WTC11 (cell line): ENCODE data around the gene MAPKAPK3. TPM values are rescaled to one million over a fixed set of nuclear protein-coding genes. Genes with fewer than 3 reads are reported as not detected.
A peak's percentile ranks its signal among the peaks of the same experiment; 100 is the strongest.

Experiments used
- ATAC-seq: fragments of 200-7000 bp; cut with Tn5 transposase; 2 replicates; pipeline ENCODE4 v1.10.0; 2021; ENCODE audit warnings: mild to moderate bottlenecking, moderate library complexity
- CTCF ChIA-PET: fragments of 300-600 bp; sonication (Branson Sonifier 250); formaldehyde crosslinking; loops from one replicate; lab custom pipeline; 2021; ENCODE audit warnings: antibody characterized with exemption; lab: Charles Lee
- POLR2A ChIA-PET: fragments of 350-600 bp; sonication (Branson Sonifier 250); formaldehyde crosslinking; loops from one replicate; lab custom pipeline; 2021; ENCODE audit warnings: antibody characterized with exemption; lab: Charles Lee
- DNase-seq: peaks from one replicate; pipeline ENCODE4 v3.0.0; 2021; ENCODE audit warnings: low spot score
- H3K27ac Mint-ChIP-seq: 2 replicates; pipeline ENCODE4 v1.8.0; 2021; ENCODE audit warnings: mixed read lengths
- H3K27me3 Mint-ChIP-seq: 2 replicates; pipeline ENCODE4 v1.8.0; 2021; ENCODE audit warnings: low read depth, mild to moderate bottlenecking, moderate library complexity, mixed read lengths
- H3K36me3 Mint-ChIP-seq: 2 replicates; pipeline ENCODE4 v1.8.0; 2021; ENCODE audit warnings: mixed read lengths
- H3K4me1 Mint-ChIP-seq: 2 replicates; pipeline ENCODE4 v1.8.0; 2022; ENCODE audit warnings: mixed read lengths
- H3K4me3 Mint-ChIP-seq: 2 replicates; pipeline ENCODE4 v1.8.0; 2021; ENCODE audit warnings: mild to moderate bottlenecking, moderate library complexity, mixed read lengths
- H3K9me3 Mint-ChIP-seq: 2 replicates; pipeline ENCODE4 v1.8.0; 2021; ENCODE audit warnings: mixed read lengths
- ATF3 ChIP-seq: sonication (generic); formaldehyde crosslinking; conservative IDR thresholded peaks from 2 replicates; pipeline ENCODE4 v1.8.1; 2022; ENCODE audit warnings: mild to moderate bottlenecking, missing genetic modification reagents
- GABPB1 ChIP-seq: sonication (generic); formaldehyde crosslinking; IDR thresholded peaks from 2 replicates; pipeline ENCODE4 v1.8.1; 2023; ENCODE audit warnings: mild to moderate bottlenecking, missing genetic modification reagents
- IRF1 ChIP-seq: sonication (generic); formaldehyde crosslinking; IDR thresholded peaks from 2 replicates; pipeline ENCODE4 v1.8.0; 2023; ENCODE audit warnings: missing genetic modification reagents
- PRDM15 ChIP-seq: sonication (generic); formaldehyde crosslinking; IDR thresholded peaks from 2 replicates; pipeline ENCODE4 v1.8.0; 2022; ENCODE audit warnings: missing genetic modification reagents
- STAT6 ChIP-seq: sonication (generic); formaldehyde crosslinking; conservative IDR thresholded peaks from 2 replicates; pipeline ENCODE4 v1.8.1; 2023; ENCODE audit warnings: mild to moderate bottlenecking, low read depth, missing genetic modification reagents, moderate library complexity
- TP53 ChIP-seq: sonication (generic); formaldehyde crosslinking; IDR thresholded peaks from 2 replicates; pipeline ENCODE4 v1.8.1; 2023; ENCODE audit warnings: mild to moderate bottlenecking, missing genetic modification reagents
- USF1 ChIP-seq: sonication (generic); formaldehyde crosslinking; IDR thresholded peaks from 2 replicates; pipeline ENCODE4 v1.8.0; 2022; ENCODE audit warnings: mild to moderate bottlenecking, missing genetic modification reagents
- ZBTB43 ChIP-seq: sonication (generic); formaldehyde crosslinking; IDR thresholded peaks from 2 replicates; pipeline ENCODE4 v1.8.1; 2023; ENCODE audit warnings: mild to moderate bottlenecking, missing genetic modification reagents
- ZNF281 ChIP-seq: sonication (generic); formaldehyde crosslinking; IDR thresholded peaks from 2 replicates; pipeline ENCODE4 v1.8.0; 2023; ENCODE audit warnings: mild to moderate bottlenecking, missing genetic modification reagents
- total RNA-seq: library from RNA; stranded (reverse); gene quantifications from 3 replicates; pipeline ENCODE4 v1.2.3, GENCODE V29; 2021

The MAPKAPK3 gene
- total RNA-seq, 1 experiment from 2014 or later = 60.2 TPM

GRCh38 chr3:50600141-50600753, 16.7 kb upstream of the MAPKAPK3 start (continued):
- no peak for TF ChIP-seq ZNF281 (CRISPR knock-in tag)
- no peak for TF ChIP-seq IRF1 (CRISPR knock-in tag)
- no peak for TF ChIP-seq PRDM15
- no peak for TF ChIP-seq STAT6 (CRISPR knock-in tag)
- no peak for TF ChIP-seq ZBTB43 (CRISPR knock-in tag)
- TF ChIP-seq USF1 (CRISPR knock-in tag) = no peak
- no peak for TF ChIP-seq ATF3 (CRISPR knock-in tag)

- DNase-seq = no peak
- no peaks in the 10 kb centered on the region for H3K9me3 Mint-ChIP-seq
- H3K4me1 Mint-ChIP-seq = no peaks in the 10 kb centered on the region
- no peaks in the 10 kb centered on the region for H3K36me3 Mint-ChIP-seq
- H3K27me3 Mint-ChIP-seq = peaks cover 3% of the 10 kb centered on the region
- ATAC-seq = peak; percentile 33
- ChIA-PET POLR2A (no interaction called here), CTCF (interaction anchor here (2.4 to 3.2 kb wide), 2 partner anchors 11 to 32 kb away, joined by 5 to 24 read pairs; partner anchors contain the start of genes CISH and HEMK1)
- H3K27ac Mint-ChIP-seq = no peak overlapping the region; the same call in 1 of the 2 replicates
- no peak overlapping the region for H3K4me3 Mint-ChIP-seq
- peak; percentile 78 for TF ChIP-seq GABPB1 (CRISPR knock-in tag)
- no peak for TF ChIP-seq TP53 (CRISPR knock-in tag)
These were observed 15.9 kb upstream of the MAPKAPK3 start for GRCh38 chr3:50600841-50601591.
